Fibroblast of skin of abdomen (primary cell): ENCODE measurements around the gene MFAP3L.
"Not testable (repeated sequence)": the region's sequence is repeated elsewhere in the genome, so short reads cannot be mapped to it uniquely, and the experiment has no call there.

Experiments
- DNase-seq: peaks from one replicate; pipeline ENCODE4 v3.0.0-alpha.2; 2013

The MFAP3L gene

DNA sequence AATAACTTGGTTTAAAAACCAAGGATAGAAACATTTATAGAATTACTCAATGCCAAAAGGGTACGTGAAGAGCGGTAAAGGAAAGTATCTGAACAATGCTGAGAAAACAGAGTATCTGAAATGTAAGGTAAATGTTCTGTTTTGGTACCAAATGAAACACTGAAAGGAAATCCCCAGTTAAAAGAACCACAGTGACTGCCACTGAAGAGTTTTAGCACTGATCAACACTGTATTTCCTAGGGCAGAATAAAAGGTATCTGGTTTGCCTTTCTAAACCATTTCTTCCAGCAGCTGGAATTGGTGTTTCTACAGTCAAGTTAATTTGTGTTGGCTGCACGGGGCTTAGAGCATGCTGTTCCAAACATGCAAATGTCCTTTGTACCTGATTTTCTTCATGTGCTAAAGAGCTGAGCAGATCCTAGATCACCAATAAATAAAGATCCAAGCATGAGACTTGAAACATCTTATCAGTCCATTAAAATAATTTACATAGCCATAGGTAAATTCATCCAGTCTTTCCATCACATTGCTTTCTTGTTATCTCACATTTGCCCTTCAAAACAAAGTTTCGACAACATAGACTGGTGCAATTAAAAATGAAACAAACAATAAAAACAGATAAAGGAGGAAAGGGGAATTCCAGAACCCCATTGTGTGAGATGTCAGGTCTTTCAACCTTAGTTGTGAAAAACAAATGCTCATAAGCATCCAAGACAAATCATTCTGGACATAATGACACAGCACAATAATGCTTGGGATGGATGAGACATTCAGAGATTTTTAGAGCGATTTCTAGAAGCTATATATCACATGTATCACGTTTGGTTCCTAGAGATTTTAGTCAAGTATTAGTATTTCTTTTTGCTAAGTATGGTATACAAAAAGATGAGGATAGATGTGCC, 38.6 kb downstream of the MFAP3L start:
- DNase-seq: no peak

DNA sequence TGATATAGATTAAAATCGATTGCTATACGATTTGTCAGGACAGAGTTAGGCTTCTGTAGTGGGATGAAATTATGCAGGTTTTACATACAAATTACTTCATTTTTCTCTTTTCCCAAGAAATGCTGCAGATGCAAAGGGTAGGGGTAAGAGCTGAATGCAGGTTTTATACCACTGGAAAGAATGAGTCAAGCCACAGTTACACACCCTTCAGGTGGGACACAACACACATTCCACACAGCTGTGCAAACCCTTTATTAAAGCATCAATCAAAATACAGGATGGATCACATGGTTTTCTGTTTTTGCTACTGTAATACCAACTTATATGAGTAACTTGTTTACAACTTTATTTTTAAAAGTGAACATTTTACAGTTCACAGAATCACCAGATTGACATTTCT, 39.8 kb downstream of the MFAP3L start:
- DNase-seq: no peak

DNA sequence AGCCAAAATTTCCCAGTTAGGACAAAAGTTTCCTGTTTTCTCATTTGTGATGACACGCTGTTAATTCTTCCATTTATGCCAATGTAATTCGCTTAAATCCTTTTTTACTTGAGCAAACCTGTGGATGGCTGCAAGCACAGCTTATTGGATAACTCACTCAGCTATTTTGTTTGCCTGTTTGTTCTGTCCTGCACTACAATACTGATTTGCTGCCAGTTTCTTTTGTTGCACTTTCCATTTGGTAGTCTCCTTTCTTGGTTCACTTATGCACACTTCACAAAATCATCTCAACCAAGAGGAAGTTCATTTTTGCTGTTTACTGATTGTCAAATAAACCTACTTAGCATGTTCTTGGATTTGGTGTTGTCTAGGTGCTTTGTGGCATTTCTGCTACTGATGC, 40.3 kb downstream of the MFAP3L start:
- no peak for DNase-seq

DNA sequence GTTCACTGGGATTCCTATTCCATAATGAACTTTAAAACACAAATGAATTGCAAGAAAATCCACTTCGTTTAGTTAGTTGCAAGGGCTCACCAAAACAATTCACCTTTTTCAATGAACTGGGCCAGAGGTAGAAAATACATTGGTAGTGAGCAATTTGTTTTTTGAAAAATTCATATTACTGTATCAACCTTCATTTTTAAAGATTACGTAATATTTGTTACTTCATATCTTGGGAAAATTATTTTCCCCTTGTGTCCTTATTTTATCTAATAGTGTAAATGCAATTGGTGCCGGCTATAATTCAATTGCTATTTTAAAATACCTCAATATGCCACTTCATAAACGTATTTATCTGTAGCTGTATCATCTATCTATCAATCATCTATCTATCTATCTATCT, 41.5 kb downstream of the MFAP3L start:
- DNase-seq: no peak

DNA sequence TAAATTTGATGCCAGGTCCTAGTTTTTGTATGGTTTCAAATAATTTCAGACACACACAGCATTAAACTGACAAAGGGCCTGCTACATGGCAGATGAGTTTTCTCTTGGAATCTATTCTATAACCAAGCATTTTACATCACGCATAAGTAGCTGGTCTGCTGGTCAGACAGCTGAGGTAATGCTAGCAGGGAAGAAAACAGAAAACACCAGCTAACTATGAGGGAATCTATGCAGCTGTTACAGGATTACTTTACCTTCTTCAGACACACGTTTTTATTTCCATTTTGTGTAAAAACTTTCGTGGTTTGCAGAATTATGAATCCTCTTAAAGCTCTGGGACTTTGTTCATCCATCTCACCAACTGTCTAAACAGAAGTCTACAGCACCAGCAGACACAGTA, 42.0 kb downstream of the MFAP3L start:
- no peak for DNase-seq

DNA sequence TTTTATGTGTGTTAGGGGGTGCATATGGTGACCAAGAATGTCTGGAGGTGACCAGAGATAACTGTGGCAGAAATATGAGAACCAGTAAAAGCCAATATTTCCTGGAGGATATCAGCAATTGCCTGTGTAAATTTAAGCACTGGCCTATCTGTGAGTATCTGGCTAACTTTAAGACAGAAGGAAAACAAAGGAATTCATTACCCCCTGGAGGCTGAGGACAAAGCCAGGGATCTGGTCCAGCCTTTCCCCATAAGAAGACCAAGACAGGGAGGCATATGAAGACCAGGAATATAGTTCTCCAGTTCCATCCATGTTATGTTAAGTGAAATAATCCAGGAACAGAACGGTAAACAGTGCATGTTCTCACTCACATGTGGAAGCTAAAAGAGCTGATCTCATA, 49.2 kb downstream of the MFAP3L start:
- DNase-seq: no peak

DNA sequence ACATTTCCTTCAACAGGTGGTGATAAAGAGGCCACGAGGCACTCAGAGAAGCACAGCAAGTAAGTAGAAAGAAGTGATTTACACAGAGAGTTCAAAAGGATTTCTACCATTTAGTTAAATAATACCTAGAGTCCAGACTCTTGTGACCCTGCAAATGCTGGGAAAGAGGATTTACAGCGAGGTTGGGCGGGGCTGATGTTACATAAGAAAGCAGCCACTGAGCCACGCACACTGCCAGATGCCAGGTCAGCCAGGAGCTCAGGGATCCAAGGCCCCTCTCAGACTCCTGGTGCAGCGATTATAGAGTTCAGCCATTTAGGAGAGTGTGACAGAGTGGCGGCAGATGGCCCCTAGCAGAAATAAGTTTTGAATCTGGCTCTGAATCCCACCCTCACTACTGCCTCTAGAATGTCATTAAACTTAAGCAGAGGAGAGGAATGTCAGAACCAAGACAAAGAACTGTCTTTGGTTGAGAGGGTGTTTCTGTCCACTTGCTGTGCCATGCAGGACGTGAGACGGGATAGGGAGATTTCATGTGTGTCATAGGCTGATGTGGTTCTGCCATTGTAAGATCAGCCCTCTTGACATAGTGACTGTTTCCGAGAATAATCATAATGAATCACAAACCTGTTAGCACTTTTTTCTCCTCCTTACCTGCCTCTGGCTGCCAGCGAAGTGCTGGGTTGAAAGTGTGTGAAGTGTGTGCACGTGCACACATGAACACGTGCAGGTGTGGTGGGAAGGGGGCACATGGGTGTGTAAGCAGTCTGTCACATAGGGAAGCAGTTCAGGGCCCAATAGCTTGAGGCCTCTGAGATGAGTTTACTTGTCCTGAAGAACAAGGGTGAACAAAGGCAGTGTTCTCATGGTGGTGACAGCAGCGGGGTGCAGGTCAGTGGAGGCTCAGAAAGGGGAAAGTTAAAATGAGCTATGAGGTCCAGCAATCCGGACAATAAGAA, 50.1 kb downstream of the MFAP3L start:
- DNase-seq: no peak

DNA sequence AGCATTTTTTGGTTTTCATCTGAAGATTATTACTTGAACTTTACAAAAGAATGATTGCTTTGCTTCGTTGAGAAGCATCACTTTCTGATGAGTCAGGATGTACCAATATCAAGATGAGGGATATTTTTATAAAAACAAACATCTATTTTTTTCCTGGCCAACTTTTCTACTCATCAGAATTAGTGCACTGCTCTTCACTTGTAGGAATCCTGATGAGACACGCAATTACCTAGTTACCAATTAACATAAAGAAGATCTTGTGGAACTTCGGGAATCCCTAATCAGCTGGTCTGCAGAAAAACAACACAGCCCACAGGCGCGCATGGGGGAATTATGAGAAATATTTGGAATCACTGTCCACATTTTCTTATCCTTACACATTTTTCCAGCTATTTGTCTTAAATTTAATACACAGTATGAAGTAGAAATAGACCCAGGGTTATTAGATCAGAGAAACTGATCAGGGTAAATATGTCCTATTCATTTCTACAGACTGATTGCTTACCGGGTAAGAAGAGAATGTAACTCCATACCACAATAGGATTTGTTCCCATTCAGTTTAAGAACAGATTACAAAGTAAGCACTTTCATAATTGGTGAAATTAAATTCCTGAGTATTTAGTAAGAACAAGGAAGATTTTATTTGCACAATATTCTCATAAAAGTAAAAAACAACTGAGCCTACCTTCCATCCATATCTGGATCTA, 50.9 kb downstream of the MFAP3L start:
- DNase-seq: peak; percentile 27

DNA sequence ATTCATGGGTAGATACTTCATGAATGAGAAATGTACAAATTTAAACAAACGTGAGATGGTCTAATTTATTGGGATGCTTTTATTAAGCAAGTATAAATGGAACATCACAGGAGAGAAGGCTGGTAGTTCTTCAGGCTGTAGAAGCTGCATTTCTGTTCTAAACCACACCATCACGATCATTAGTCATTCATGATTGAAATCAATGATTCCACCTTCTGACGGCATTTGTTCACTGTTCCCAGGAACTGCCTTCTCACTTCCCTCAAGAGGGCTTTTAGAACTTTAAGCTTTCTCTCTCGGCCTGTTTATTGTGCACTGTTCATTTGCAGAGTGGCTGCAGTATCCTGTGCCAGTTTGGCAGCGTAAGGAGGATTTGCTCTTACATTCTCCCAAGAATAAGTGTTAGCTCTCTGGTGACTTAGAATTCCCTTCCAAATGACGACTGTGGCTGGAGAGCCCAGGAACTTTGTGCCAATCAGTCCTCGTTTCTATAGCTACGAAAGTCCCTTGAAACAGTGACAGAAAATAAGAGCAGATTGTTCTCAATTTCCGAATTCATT, 54.7 kb downstream of the MFAP3L start:
- DNase-seq: peak; percentile 36

DNA sequence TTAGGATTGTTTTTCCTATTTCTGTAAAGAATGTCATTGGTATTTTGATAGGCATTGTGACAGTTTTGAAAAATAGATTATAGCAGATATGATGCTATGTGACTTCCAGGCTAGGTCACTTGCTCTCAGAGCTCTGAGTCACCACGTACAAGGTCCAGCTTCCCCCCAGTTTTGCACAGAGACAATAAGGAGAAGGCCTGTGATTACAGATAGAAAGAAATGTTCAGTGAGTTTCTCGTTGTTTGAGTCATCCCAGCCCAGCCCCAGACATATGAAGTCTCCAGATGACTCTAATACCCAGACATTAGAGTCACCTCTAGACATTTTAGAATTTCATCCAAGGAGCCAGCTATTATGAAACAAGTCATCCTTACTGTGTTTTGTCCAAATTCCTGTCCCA, 57.2 kb downstream of the MFAP3L start:
- DNase-seq: peak; percentile 96

DNA sequence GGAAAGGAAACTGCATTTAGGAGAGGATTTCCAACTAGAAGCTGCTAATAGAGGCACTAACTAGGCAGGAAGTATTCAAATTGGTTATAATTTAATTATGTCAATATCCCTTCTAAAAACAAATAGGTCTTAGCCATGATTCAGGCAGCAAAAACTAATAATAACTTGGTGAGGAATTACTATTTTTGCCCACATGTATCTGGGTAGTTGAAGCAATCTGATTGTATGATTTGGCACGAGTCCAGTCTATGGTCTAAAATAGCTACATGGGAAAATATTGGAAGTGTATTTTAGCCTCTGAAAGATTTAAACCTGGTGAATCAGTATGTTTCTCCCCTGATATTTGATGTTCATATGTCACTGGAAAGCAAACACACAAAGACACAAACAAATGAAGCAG, 62.2 kb downstream of the MFAP3L start:
- peak; percentile 22 for DNase-seq

DNA sequence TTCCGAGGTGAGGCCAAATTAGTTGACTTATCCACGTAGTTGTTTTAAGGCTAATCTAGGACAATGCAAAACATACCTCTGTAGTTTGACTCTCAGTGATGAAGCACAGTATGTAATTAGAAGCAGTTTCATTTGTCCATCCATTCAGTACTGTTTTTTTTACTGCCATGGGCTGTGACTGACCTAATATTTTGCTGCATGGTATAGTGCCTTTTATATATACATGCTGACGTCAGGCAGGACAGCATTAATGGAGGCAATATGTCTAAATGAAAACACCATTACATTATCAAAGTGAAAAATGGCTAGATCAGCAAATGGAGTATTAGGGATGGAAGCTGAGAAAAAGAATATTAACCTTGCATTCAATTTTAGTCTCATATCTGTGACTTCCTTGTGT, 66.9 kb downstream of the MFAP3L start:
- DNase-seq: no peak

DNA sequence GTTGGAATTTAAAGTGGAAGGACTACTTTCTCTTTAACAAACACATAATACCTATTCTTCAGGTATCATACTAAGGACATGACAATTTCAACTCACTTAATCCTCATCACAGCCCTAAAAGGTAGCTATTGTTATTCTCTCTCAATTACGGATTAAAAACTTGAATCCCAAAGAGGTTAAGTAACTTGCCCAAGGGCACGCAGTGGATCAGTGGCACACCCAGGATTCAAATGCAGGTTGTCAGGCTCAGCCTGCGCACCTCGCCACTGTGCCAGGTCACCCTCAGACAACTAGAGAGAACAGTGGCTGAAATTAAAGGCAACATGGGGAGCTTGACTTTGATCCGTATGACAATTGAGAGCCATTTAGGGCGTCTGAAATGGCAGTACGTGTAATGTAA, 67.6 kb downstream of the MFAP3L start:
- no peak for DNase-seq

DNA sequence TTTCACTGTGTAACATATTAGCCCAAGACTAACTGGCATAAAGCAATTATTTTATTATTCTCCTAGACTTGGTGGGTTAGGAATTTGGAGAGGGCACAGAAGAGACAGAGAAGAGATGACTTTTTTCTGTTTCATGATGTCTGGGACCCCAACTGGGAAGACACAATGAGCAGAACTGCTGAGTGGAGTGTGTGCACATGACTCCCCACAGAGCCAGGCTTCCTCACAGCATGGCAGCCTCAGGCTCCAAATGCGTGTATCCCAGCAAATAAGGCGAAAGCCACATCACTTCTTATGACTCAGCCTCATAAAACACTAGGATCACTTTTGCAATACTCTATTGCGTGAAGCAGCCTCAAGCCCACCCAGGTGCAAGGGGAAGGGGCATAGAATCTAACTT, 68.4 kb downstream of the MFAP3L start:
- DNase-seq: no peak

DNA sequence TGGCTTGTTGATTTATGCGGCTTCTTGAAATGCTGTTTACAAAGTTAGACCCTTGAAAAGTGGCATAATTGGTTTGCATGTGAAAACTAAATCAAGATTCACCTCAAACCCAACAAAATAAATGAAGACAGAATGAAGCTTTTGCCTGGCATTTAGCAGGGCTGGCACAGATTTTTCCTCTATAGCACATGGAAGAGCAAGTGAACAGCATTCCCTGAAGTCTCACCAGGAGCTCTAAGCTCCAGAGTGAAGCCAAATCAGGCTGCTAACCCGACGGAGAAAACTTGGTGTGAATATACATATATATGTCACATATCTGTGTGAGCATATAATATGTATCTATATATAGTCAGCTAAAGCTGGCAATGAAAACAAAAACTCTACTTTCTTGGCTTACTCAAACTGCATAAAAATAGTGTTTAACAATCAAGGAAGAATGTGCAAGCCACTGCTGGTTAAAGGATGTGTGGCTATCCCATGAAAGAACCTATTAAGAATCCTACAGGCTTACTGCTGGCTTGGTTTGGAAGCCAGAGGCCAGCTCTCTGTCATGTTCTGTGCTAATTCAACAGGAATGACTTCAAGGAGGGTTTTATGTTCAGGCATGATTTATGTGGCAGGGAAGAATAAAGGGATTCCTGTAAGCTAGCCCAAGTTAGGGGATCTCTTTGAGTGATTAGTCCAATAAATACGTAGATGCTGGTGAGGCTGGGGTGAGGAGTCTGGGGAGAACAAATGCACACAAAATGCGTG, 69.9 kb downstream of the MFAP3L start:
- DNase-seq: peak; percentile 86

DNA sequence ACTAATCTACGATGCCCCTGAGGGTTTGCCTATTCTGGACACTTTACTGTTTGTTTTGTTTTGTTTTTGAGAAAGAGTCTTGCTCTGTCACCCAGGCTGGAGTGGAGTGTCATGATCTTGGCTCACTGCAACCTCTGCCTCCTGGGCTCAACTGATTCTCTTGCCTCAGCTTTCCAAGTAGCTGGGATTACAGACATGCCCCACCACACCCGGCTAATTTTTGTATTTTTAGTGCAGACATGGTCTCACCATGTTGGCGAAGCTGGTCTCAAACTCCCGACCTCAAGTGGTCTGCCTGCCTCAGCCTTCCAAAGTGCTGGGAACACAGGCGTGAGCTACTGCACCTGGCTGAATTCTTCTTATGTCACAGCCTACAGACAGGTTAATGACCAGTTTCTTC, 70.7 kb downstream of the MFAP3L start:
- no peak for DNase-seq

DNA sequence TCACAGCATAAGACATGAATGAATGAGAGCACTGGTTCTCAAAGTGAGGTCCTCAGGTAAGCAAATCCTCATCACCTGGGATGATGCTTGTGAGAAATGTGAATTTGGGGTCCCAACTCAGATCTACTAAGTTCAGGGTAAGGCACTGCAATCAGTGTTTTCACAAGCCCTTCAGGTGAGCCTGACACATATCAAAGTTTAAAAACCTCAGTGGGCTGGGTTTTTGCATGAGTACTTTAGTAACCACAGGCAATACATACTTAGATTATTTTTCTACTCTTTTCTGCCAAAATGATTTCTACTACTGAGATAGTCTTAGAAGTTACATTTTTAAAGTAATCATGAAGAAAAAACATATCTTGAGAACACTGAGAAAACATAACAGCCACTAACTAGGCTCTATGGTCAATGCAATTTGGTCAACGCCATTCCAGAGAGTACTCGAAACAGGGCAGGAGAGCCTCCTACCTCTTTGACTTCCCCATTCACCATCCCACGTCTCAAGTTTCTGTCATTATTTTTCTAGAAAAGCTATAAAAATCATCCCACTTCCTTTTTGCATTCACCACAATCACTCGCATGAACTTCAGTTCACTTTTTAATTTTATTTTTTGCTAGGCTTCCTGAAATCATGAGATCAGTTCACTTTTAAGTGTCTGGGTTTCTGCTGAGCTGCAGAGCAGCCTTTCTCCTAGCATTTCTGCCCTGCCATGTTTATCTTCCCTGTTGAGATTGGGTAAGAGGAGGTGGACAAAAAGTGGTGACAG, 73.8 kb downstream of the MFAP3L start:
- no peak for DNase-seq

DNA sequence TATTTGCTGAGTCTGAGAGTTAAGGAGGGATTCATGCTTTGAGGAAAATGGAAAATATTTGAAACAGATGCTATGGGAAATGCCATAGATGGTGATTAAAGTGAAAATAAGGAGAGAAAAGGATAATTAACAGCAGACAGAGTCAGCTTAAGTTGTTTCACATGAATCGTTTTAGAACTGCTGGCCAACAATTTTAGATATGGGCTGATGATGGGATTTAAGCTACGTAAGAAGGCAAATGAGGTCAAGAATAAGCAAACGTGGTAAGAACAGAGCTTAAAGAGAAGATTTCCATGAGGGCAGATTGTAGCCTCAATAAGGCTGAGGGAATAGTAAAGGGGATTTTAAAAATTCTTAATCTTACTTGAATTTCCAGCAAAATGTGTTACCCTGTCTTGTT, 77.9 kb downstream of the MFAP3L start:
- peak; percentile 8 for DNase-seq

DNA sequence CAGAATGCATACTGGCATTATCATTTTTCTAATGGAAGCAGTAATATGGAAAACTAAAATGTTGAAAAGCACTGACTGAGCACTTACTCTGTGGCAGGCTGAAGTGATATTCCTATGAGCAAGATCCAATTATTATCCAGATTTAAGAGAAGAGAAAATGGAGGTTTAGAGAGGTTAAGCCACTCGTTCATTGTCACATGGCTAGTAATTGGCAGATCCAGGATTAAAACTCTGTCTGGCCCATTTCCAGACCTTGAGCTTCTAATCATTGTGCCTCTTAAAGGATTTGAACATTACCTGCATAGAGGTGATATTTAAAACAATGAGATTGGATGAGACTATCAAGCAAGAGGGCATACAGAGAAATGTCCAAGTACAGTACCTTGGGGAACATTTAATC, 80.6 kb downstream of the MFAP3L start:
- no peak for DNase-seq

DNA sequence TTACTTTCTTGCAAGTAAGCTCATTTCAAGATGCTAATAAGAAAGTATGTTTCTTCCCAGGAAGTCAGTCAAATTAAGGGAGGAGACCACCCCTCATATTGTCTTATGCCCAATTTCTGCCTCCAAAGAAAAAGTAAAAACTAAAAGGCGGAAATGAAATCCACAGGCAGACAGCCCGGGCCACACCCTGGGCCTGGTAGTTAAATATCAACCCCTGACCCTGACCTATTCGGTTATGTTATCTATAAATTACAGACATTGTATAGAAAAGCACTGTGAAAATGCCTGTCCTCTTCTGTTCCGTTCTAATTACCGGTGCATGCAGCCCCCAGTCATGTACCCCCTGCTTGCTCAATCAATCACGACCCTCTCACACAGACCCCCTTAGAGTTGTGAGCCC, 82.6 kb downstream of the MFAP3L start:
- DNase-seq: not testable (repeated sequence)

DNA sequence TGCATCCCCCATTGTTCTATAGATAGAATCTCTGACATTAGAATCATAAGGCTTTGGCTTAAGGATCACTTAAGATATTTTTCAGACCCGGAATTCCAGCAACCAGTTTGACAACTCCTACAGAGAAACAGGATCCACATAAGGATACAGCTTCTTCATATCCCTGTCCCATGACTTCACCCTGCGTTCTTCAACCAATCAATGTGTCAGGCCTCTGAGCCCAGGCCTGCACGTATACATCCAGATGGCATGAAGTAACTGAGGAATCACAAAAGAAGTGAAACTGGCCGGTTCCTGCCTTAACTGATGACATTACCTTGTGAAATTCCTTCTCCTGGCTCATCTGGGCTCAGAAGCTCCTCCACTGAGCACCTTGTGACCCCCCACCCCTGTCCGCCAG, 85.1 kb downstream of the MFAP3L start:
- no peak for DNase-seq
